ENCODE measurements around the gene PHRF1. TPM values are rescaled to one million over a fixed set of nuclear protein-coding genes. Genes with fewer than 3 reads are reported as not detected.
A peak's percentile ranks its signal among the peaks of the same experiment; 100 is the strongest.

PHRF1 gene
- total and polyA plus RNA-seq, 4 donors, result 2.4 to 25.2 (median 18.8) TPM

- no peak overlapping the region for H3K4me3 ChIP-seq (ENCODE audit: low read depth in 1 of 3, low read length in 3 of 3)
- peaks cover 0 to 13% (median 9%) of the 10 kb centered on the region in 4 donors for H3K36me3 ChIP-seq (ENCODE audit: control insufficient read depth in 4 of 4, insufficient read depth in 3 of 4, low read depth in 1 of 4, low read length in 3 of 4)
- no peak overlapping the region for H3K9ac ChIP-seq (ENCODE audit: low read depth in 1 of 2, low read length in 2 of 2)
- no peaks in the 10 kb centered on the region for H3K9me3 ChIP-seq (ENCODE audit: control insufficient read depth in 4 of 4, low read length in 3 of 4)
- peaks cover 19 to 58% (median 47%) of the 10 kb centered on the region in 4 donors for H3K4me1 ChIP-seq (ENCODE audit: control insufficient read depth in 4 of 4, insufficient read depth in 4 of 4, low read length in 3 of 4)
- H3K27me3 ChIP-seq (ENCODE audit: control insufficient read depth in 4 of 4, insufficient read depth in 4 of 4, low read length in 3 of 4), result no peaks in the 10 kb centered on the region
- no peak for DNase-seq (ENCODE audit: low spot score)
- 51% methylated on average over 20 of the region's 20 CpGs for WGBS
- H3K27ac ChIP-seq (ENCODE audit: low read depth in 1 of 2, low read length in 2 of 2), result peak overlapping the region; percentile 21 to 73
- TF ChIP-seq NR2F2 (IDR thresholded peaks at IDR 0.05) (no peak), FOXA1 (IDR thresholded peaks at IDR 0.05) (no peak), ZBTB33 (IDR thresholded peaks at IDR 0.05) (peak; percentile 70), HNF4G (IDR thresholded peaks at IDR 0.05) (no peak), TAF1 (conservative IDR thresholded peaks at IDR 0.05) (no peak), ATF3 (IDR thresholded peaks at IDR 0.05) (peak; percentile 63), YY1 (IDR thresholded peaks at IDR 0.05) (no peak), CTCF (IDR thresholded peaks at IDR 0.05; ENCODE audit: low read depth, low read length, missing input control) (no peak), MAX (IDR thresholded peaks at IDR 0.05) (peak; percentile 78), GABPA (IDR thresholded peaks at IDR 0.05 in 1 of 2, conservative IDR thresholded peaks at IDR 0.05 in 1 of 2) (peak in 1 of 2 donors; percentile 47), RXRA (IDR thresholded peaks at IDR 0.05) (peak; percentile 77 to 96), EGR1 (IDR thresholded peaks at IDR 0.05; ENCODE audit: low read depth in 2 of 2) (peak in 1 of 2 donors; percentile 32), RAD21 (IDR thresholded peaks at IDR 0.05) (no peak), HNF4A (conservative IDR thresholded peaks at IDR 0.05) (peak; percentile 73 to 94), REST (IDR thresholded peaks at IDR 0.05) (no peak), SP1 (IDR thresholded peaks at IDR 0.05) (peak; percentile 43), JUND (IDR thresholded peaks at IDR 0.05) (peak in 1 of 2 donors; percentile 77), FOXA2 (IDR thresholded peaks at IDR 0.05) (peak; percentile 54)
Observed at GRCh38 chr11:579830-580601, 3.7 kb downstream of the PHRF1 start.
